GM03348 (cell line): ENCODE results near the gene TACC3.
"Not testable (repeated sequence)": the region's sequence is repeated elsewhere in the genome, so short reads cannot be mapped to it uniquely, and the experiment has no call there.

Experiments
- DNase-seq: peaks from one replicate; pipeline ENCODE4 v3.0.0; 2012; ENCODE audit warnings: low spot score

The TACC3 gene

DNA sequence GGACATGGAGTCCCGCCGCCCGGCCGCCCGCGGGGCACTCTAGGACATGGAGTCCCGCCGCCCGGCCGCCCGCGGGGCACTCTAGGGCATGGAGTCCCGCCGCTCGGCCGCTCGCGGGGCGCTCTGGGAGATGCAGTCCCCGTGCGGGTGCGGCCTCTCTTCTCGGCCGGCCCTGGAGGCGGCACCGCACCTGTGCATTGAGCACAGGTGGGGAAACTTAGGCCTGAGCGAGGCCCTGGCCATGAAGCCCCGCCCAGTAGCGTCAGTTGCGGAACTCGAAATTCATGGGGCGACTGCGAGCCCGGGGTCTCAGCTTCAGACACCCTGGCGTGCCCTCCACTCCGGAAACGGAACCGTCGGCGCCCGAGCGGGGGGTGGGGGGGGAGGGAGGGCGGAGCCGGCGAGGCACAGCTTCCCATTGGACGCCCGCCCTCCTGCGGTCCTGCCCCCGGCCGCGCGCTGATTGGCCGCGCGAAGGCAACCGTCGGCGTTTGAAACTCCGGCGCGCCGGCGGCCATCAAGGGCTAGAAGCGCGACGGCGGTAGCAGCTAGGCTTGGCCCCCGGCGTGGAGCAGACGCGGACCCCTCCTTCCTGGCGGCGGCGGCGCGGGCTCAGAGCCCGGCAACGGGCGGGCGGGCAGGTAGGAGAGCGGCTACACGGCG, at the start of gene TACC3, which contains the start of gene TMEM129:
TSS of gene TACC3 (plus strand) at position 519 of the 663 bp plus-strand sequence. CDS start 1,901 bp downstream, outside the sequence.
TSS of gene TMEM129 (minus strand) at position 321 of the 663 bp plus-strand sequence. CDS start 486 bp downstream, outside the sequence.
- DNase-seq, result peak; percentile 100

DNA sequence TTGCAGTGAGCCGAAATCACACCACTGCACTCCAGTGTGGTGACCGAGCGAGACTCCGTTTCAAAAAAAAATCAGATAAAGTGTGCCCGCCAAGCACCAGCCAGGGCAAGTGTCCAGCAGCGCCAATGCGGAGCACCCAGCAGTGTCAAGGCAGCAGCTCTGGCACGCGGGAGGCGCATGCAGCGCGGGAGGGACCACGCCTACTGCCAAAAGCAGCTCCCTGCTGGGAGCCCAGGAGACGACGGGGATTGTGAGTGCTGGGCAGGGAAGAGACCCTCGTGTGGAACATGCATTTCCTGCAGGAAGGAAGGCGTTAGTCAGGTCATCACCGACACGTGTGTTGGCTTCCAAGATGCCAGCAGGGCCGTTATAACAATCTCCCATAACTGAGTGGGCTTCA, 47.6 kb upstream of the TACC3 start:
- DNase-seq, result no peak

DNA sequence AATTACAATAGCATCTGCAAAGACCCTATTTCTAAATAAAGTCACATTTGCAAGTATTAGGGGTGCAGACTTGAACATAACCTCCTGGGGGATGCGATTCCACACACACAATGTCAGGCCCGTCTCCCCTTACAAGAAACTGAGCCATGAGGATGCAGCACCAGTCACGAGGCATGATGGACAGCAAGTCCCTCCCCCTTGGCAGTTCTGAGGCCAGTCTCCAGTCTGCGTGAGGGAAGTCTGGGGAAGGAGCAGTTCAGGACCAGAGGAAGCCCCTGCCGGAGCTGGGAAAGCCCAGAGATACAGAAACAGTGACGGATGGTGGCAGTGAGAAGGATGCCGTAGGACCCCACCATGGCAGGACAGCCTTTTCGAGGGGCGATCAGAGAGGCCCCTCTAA, 46.6 kb upstream of the TACC3 start:
- no peak for DNase-seq

DNA sequence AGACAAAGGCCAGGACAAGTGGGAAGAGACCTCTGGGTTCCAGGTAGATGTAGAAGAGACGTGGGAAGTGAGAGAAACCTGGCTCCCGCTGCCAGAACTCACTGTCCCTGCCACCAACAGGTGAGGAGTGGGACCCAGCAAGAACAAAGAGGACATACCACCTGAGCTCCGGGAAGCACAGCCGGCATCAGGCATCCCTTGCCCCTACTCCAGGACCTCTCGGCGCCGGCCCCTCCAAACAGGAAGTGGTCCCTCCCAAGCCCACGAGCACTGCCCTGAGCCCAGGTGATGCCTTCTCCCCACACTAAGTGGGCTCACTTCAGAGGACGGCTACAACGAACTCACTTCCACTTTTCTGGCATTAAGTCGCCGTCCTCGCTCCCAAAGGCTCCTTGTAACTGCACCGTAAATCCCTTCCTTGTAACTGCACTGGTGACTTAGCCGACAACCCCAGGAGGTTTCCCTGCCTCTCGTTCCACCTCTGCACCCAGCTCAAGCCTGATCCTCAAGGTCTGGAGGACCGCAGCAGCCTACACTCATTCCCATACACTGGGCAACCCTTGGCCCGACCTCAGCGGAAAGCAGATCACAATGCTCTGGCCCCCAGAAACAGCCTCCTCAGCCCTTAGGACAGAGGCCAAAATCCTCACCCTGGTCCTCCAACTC, 46.1 kb upstream of the TACC3 start:
- DNase-seq, result no peak

DNA sequence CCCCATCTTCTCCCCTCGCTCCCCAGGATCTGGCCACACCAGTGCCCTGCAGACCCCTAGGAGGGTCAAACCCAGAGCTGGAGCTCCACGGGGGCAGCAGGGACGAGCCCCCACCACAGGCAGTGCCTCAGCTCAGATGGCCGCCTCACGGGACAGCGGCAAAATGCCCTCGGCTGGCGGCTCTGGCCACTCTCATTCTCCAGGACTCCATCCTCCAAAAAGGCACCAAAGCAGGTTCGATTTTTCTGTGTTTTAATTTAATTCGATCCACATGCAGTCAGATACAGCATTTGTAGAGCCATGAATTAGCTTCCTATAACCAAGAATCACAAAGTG, 45.6 kb upstream of the TACC3 start:
- DNase-seq, result no peak

DNA sequence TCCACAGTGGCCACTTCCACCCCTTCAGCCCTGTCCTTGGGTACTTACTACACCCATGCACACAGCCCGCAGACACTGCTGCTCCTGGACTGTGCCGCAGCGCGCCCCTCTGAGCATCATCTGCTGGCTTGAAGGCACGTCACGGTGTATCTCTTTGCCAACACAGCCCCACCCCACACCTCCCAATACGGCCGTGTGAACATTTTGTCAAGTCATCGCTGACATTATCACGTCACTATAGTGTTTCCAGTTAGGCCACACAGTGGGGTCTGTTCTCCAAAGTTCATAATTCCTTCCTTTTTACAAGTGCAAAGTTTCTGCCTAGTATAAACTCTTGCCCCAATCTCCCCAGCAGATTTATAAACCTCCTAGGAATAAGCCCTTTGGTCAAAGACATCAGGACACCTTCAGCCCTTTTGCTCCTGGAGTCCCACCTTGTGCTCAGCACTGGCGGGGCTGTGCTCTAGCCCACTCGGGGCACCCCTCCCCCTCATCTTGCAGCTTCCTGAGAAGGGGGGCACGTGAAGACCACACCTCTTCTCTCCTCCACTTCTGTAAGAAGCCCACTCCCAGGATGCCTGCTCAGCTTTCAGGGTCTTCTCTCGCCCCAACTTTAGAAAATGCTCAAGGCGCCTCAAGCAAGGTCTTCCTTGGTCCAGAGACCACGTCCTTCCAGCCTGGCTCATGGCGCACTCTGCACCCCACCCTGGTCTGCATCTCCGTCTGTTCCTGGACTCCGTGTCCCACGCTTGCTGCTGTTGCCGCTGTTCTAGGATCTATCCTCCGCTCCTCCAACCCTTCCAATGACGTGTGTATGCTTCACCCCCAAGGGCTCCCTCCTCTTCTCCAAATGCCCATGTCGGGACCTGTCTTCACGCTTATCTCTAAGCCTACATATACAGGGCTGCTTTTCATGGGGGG, 44.5 kb upstream of the TACC3 start:
- no peak for DNase-seq

DNA sequence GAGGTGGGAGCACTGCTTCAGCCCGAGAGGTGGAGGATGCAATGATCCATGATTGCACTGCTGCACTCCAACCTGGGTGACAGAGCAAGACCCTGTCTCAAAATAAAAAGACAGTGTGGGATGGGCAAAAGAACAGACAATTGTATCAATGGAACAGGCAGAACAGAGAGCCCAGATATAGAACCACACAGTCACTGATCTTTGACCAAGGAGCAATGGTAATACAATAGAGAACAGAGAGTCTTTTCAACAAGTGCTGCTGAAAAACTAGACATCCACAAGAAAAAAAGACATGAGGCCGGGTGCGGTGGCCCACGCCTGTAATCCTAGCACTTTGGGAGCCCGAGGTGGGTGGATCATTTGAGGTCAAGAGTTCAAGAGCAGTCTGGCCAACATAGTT, 43.1 kb upstream of the TACC3 start:
- no peak for DNase-seq

DNA sequence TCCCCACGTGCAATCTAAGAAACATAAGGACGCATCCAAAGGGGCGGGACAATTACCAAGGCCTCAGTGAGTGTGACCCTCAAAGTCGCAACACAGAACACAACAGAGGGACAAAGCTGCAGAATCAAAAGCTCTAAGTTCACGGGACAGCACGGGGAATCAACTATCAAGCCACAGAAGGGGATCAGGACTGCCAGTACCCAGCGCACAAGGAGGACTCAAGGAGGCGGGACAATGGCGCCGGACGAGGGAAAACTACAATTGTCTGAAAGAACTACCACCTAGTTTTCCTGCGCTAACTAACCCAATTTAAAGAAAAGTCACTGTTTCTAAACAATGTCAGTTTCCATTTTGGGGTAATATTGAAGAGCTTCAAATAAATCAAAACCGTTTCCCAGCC, 38.5 kb upstream of the TACC3 start:
- no peak for DNase-seq

DNA sequence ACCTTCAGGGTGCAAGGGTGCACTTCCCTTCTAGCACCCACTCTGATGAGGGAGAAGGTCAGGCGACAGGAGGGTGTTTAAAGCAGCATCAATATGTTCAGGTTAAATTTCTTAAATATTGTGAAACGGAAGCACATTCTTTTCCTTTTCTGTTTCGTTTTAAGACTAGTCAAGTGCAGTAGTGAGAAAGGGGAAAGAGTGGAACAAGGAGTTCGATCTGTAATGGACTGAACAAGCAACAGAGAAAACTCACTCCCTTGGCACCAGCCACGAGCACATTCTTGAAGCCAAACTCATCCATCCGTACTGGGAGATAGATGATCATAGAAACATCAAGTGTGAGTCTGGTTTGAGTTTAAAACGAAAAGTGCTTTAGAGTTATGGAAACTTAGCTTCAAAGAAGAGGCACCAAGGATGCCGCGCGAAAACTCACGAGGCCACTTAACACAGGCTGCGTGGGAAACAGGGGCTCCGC, 38.0 kb upstream of the TACC3 start:
- peak; percentile 76 for DNase-seq

DNA sequence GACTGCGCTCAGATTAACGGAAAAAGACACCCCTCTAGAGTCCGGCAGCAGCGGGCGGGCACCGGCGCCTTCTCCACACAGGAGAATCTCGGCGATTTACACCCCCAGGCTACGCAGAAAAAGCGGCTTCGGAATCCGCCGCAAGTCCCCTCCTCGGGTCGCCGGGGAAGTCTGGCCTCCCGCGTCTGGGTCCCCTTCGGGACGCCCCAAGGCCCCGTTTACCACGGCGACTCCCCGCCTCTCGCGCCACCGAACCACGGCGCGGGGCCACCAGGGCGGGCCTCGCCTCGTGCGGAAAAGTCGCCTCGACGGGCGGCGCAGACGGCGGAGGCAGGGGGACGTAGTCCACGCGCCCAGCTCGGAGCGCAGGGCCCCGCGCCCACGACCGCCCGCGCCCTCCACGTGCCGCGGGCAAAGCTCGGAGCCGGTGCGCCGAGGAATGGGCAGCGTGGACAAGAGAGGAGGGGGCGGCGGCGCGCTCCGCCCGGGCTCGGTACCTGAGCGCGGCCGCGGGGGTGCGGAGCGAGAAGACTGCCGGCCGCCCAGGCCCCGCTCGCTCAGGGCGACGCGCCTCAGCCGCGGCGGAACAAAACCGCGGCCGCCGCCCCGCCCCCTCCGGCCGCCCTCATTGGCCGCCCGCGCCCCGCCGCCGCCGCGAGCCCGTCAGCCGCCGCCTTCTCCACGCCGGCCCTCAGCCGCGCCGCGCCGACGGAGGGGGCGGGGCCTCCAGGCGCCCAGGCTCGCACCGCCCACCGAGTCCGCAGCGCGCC, 37.4 kb upstream of the TACC3 start, which contains the start of gene FAM53A:
TSS of gene FAM53A (minus strand) at position 578 of the 770 bp plus-strand sequence. CDS start 15,572 bp downstream, outside the sequence.
- peak; percentile 99 for DNase-seq

DNA sequence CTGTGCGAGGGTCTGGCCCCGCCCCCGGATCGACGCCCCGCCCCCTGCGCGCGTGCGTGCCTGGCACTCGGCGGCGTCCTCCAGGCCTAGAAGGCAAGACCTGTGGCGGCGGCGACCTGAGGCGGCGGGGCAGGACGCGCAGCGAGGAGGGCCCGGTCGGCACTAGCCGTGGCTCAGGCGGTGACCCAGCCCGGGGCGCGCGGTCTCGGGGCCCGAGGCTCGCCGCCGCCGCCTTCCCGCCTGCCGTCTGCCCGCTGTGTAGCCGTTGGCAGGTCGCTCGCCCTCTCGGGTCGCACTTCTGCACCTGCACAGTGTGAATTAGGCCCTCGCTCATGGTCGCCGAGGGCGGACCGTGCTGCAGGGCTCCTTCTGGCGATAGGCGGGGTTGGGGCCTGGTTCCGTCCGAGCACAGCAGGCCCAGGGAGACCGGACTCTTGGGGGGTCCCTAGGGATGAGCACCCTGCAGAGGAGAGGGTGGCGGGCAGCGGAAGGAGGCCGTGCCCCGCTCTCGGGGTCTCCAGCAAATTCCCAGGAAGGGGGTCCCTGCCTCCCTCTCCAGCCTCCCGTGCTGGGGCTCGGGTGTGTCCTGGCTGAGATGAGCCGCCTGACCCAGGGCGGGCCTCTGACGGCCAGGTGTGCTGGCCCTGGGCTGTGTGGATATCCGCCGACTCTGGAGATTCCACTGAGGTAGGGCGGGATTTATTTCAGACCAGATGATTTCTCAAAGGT, 36.7 kb upstream of the TACC3 start:
- no peak for DNase-seq

DNA sequence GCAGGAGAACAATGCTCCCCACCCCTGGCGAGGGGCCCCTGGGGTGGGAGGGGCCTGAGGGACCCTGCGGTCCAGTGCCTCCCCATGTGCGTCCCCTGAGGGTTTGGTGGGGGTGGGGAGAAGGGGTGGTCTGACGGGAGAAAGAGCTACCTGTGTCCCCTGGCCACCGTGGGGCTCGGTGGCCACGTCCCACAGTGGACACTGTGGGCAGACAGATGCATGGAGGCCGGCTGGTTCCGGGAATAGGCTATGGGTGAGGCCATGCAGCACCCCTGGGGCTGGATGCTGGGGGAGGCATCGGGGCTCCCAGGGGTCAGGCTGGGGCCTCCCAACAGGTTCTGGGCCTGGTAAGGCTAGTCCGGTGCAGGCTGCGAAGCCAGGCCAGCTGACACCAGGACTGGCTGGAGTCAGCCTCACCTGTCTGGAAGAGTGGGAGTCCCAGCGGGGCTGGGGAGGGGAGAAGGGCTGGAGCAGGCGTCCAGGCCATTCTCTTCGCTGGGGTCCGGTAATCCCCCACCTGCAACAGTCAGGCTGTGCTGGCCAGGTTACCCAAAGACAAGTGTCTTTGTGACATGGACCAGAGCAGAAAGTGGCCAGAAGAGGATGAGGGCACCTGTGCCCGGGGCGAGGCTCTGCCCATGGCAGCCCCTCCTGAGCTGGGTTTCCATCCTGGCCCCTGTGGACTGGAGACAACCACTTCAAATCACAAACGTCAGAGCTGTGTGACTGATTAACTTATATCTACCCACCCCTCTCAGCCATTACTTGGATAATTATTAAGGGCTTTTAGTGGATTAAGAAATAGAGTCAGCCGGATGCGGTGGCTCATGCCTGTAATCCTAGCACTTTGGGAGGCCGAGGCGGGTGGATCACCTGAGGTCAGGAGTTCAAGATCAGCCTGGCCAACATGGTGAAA, 35.8 kb upstream of the TACC3 start:
- no peak for DNase-seq

DNA sequence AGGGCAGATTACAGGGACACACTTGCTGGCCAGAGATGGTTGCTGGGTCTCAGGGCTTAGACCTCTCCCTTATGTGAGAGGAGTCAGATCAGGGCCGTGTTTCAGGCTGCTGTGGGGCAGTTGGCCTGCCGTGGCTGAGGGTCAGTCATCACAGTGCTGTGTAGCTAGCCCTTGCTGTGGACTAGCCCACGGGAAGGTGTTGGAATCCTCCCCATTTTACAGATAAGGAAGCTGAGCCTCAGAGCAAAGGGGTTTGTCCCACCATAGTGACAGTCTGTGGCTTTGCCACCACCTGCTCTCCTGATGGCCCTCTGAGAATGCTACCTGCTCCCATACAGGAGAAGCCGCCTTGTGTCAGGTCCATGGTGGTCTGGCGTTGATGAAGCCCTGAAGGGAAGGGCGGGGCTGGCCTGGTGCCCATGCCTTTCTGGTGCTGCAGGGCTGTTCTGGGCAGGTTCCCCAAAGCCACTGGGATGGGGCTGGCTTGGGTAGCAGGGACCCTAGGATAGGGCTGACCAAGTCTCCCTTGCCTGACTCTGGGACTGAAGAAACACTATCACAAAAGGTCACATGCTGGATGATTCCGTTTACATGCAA, 34.8 kb upstream of the TACC3 start:
- no peak for DNase-seq

DNA sequence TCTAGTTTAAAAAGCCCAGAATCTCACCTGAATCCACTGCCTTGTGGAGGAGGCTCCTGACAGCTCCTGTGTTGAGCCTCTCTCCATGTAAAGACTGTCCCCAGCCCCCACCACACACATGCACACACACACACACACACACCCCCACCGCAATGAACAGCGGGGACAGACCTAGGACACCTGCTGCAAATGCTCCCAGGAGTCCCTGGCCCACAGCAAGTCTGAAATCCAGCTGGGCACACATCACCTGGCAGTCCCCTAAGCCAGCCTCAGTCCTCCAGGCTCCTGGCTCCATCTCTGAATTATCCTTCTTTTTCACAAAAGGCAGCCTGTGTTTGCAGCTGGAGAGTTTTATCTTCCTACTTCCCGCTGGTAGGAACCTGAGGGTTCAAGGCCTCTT, 30.6 kb upstream of the TACC3 start:
- no peak for DNase-seq

DNA sequence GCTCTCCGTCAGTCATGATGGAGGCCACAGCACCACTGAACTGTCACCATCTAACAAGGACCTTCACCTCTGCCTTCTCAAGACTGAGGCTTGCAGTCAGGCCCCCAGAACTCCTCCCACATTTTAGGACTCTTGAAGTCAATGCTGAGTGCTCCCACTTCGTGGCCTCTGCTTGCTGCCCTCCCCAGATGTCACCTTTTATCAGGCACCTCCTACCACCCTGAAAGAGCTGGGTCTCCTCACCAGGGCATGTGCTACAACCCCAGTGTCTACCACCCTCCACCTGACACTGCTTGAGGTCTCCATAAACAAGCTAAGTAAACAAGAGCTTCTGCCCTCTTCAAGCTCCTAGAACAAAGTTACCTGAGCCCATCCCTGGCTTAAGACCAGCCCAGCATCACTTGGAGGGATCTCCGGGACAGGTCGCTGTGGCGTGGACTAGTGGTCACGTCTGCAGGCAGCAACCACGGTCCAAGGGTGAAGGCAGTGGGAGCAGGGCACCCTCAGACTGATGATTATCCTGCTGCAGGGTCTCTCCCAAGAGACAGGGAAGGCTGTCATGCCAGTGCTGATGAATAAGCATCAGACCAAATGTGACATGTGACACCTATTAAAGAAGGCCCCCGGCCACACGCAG, 29.5 kb upstream of the TACC3 start:
- no peak for DNase-seq

DNA sequence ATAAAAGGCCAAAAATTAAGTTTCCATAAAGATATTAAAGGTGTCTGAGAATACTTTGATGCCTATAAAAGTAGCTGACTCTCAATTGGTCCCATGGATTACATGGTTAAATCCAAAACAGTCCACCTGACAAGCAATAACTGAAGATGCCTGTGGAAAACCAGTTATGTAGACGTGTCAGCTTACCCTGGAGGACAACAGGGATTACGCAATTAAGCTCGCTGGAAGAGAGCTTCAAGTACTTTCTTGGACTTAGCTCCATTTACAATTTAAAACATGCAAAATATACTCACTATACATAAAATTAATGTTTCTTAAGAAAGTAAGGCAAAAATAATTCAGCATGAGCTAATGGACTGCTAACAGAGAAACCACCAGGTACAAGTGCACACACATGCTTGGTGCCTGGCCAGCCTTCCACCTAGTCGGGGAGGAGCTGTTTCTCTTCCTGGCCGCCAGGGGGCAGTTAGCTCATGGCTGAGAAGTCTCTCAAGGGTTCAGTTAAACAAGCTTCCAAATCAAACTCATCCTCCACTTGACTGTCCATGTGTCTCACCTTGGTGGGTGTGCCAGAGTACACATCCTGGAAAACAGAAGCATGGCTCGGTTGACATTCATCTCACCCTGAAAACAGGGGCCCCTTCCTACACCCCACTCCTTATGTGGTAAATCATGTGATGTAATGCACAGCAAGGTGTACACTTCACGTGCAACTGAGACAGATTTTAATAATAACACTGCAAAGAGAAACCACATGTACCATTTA, 28.0 kb upstream of the TACC3 start:
- peak; percentile 79 for DNase-seq

DNA sequence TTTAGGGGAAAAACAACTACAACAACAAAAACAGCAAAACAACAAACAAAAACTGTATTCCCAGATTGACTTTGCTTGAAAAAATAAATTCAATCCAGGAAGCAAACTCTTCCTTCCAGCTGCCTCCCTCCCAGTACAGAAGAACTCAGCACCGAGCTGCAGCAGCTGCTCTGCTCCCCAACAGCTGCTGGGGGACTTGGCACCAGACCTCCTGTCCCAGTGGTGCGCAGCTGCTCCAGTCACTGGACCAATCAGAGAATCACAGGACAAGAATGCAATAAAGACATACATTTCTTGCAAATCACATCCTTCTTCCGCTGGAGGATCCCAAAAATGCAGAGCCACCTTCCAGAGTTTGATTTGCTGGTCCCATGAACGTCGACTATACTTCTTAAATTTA, 25.4 kb upstream of the TACC3 start:
- DNase-seq, result no peak

DNA sequence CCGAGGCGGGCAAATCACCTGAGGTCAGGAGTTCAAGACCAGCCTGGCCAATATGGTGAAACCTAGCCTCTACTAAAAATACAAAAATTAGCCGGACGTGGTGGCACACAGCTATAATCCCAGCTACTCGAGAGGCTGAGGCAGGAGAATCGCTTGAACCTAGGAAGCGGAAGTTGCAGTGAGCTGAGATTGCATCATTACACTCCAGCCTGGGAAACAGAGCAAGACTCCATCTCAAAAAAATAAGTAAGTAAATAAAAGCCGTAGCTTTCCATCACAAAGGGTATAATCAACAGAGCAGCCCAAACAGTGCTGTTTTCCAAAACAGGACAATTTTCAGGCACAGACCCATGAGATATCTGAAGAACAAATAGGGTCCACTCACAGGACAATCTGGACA, 19.6 kb upstream of the TACC3 start:
- DNase-seq, result not testable (repeated sequence)
